A549 treated with dexamethasone at 1 μM for 4 hours (cell line): ENCODE results near the gene TAS2R31. TPM values are rescaled to one million over a fixed set of nuclear protein-coding genes. Genes with fewer than 3 reads are reported as not detected.

Experiments used
- total RNA-seq: library from RNA; stranded (reverse); fragments of 200-300 nt; extraction: Qiagen RNA extraction; gene quantifications from 5 replicates; pipeline ENCODE4 v1.2.3, GENCODE V29; 2022

The TAS2R31 gene, protein sequence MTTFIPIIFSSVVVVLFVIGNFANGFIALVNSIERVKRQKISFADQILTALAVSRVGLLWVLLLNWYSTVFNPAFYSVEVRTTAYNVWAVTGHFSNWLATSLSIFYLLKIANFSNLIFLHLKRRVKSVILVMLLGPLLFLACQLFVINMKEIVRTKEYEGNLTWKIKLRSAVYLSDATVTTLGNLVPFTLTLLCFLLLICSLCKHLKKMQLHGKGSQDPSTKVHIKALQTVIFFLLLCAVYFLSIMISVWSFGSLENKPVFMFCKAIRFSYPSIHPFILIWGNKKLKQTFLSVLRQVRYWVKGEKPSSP
- 0.08 to 0.27 TPM (median 0.11 TPM) in 4 of 5 replicates, not detected in the other for total RNA-seq

DNA sequence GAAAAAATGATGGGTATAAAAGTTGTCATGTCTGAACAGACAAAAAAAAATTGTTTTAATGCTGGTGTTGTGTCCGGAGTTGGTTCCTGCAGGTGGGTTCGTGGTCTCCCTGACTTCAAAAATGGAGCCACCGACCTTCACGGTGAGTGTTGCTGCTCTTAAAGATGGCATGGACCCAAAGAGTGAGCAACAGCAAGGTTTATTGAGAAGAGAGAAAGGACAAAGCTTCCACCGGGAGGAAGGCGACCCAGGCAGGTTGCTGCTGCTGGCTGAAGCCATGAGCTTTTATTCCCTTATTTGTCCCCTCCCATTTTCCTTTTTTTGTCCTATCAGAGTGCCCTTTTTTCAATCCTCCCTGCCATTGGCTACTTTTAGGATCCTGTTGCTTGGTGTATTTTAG, at the start of gene TAS2R31:
TAS2R31 (minus strand) TSS at position 101 of the 400 bp plus-strand sequence; CDS start at position 29, 72 bp downstream.

DNA sequence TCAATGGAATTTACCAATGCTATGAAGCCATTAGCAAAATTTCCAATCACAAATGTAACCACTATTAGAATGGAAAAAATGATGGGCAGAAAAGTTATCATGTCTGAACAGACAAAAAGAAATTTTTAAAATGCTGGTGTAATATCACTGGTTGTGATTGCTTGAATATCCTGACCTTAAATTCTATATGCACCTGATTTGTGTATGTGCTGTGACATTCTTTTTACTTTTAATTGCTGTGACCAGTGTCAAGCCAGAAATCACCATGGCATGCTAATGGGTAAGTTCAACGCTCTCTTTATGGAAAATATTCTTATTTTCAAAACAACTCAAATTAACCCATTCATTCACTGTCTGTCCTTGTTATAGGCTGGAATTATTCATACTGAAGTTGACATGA, 31.0 kb upstream of the TAS2R31 start, which contains the start of gene TAS2R46:
TAS2R46 (minus strand) TSS at position 101 of the 400 bp plus-strand sequence; CDS start at position 101, 0 bp downstream.

DNA sequence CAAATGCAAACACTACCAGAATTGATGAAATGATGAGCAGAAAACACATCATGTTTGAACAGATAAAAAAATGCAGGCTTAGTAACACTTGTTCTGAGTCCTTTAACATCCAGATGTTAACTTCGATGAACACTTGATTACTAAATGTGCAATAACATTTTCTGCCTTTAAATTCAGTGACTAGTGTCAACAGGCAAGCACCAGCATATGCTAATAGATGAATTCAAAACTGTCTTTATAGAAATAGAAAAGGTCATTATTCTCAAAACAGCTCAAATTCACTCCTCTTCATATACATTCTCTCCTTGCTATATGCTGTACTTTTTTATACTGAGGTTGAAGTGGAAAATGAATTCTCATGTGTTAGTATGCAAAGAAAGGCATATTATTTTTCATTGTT, 8.7 kb downstream of the TAS2R31 start, which contains the start of gene TAS2R19:
TAS2R19 (minus strand) TSS at position 101 of the 400 bp plus-strand sequence; CDS start at position 52, 49 bp downstream.

DNA sequence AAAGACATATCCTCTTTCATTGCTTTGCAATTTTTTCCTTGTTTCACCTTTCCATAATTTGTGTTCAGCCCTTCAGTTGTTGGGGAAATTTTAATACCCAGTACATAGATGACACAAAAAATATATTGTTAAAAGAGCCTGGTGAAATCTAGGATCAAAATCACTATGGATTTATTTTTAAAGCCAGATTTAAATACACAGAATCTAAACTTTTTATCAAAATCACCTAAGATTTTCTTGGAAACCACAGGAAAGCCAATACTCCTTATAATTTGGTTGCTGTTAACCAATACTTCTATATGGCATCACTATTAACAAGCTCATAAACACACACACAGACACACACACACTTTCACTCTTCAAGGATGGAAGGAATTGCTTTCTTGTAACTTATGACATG, 33.0 kb downstream of the TAS2R31 start, which contains the start of gene TAS2R20:
TAS2R20 (minus strand) TSS at position 101 of the 400 bp plus-strand sequence. CDS start 429 bp downstream, outside the sequence.

DNA sequence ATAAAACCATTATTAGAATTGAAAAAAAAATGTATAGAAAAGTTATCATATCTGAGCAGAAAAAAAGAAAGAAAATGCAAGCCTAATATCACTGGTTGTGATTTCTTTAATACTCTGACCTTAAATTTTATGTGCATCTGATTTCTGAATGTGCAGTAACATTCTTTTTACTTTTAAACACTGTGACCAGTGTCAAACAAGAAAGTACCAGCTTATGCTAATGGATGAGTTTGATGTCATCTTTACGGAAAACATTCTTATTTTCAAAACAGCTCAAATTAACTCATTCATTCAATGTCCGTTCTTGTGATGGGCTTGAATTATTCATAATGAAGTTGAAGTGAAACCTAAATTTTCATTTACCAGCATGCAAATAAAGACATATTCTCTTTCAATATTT, 44.4 kb downstream of the TAS2R31 start, which contains the start of gene TAS2R50:
TAS2R50 (minus strand) TSS at position 101 of the 400 bp plus-strand sequence; CDS start at position 49, 52 bp downstream.

Other genes starting within 250 kb of the TAS2R31 start
- gene TAS2R7, start 228.8 kb downstream of the TAS2R31 start, total RNA-seq: not detected in 5 replicates
- not detected in 5 replicates for gene TAS2R8, start 224.1 kb downstream of the TAS2R31 start, total RNA-seq
- not detected in 5 replicates for gene TAS2R9, start 221.2 kb downstream of the TAS2R31 start, total RNA-seq
- 0.11 to 0.13 TPM in 2 of 5 replicates, not detected in the others for gene TAS2R10, start 205.0 kb downstream of the TAS2R31 start, total RNA-seq
- gene PRR4, start 181.9 kb downstream of the TAS2R31 start, total RNA-seq: 1.1 to 3.9 TPM (median 3.0 TPM) in 5 replicates
- gene PRH1, start 147.2 kb downstream of the TAS2R31 start, total RNA-seq: 1.8 to 3.2 TPM (median 2.4 TPM) in 5 replicates
- gene TAS2R13, start 121.8 kb downstream of the TAS2R31 start, total RNA-seq: not detected in 5 replicates
- gene PRH2, start 102.2 kb downstream of the TAS2R31 start, total RNA-seq: 0.26 to 0.27 TPM in 2 of 5 replicates, not detected in the others
- gene TAS2R14, start 92.1 kb downstream of the TAS2R31 start, total RNA-seq: 0.28 to 0.62 TPM (median 0.55 TPM) in 5 replicates
- gene TAS2R50, start 44.5 kb downstream of the TAS2R31 start, total RNA-seq: not detected in 5 replicates
- gene TAS2R20, start 33.1 kb downstream of the TAS2R31 start, total RNA-seq: 0.06 to 0.12 TPM (median 0.11 TPM) in 3 of 5 replicates, not detected in the others
- 0.09 to 0.15 TPM in 2 of 5 replicates, not detected in the others for gene TAS2R19, start 8.8 kb downstream of the TAS2R31 start, total RNA-seq
- gene TAS2R46, start 30.9 kb upstream of the TAS2R31 start, total RNA-seq: not detected in 5 replicates
- not detected in 5 replicates for gene TAS2R43, start 60.9 kb upstream of the TAS2R31 start, total RNA-seq
- not detected in 5 replicates for gene TAS2R30, start 103.2 kb upstream of the TAS2R31 start, total RNA-seq
- 8.2 to 8.7 TPM (median 8.2 TPM) in 5 replicates for gene SMIM10L1, start 139.8 kb upstream of the TAS2R31 start, total RNA-seq
- gene TAS2R42, start 155.5 kb upstream of the TAS2R31 start, total RNA-seq: not detected in 5 replicates
- gene PRB3, start 238.3 kb upstream of the TAS2R31 start, total RNA-seq: 0.16 TPM in 1 of 5 replicates, not detected in the others